NB4 (cell line): ENCODE data around the gene PLXNC1.

Experiments used
- DNase-seq: peaks from one replicate; pipeline ENCODE4 v3.0.0; 2010; ENCODE audit warnings: low read depth
- H3K4me3 ChIP-seq: one replicate; pipeline ENCODE4 v1.5.1; 2011; ENCODE audit warnings: mild to moderate bottlenecking, low read depth, low read length, moderate library complexity
- CTCF ChIP-seq: IDR thresholded peaks from one replicate; pipeline ENCODE4 v1.5.1; 2012; ENCODE audit warnings: low read depth, low read length
- MAX ChIP-seq: IDR thresholded peaks from 2 replicates; pipeline ENCODE4 v1.6.1; 2011; ENCODE audit warnings: low read depth, low read length
- MYC ChIP-seq: IDR thresholded peaks from 2 replicates; pipeline ENCODE4 v1.6.1; 2011; ENCODE audit warnings: low read depth, low read length
- POLR2A ChIP-seq: IDR thresholded peaks from 2 replicates; pipeline ENCODE4 v1.6.1; 2011; ENCODE audit warnings: mild to moderate bottlenecking; ENCODE audit not compliant: insufficient read length; ENCODE audit errors: extremely low read depth

Gene PLXNC1

GRCh38 chr12:94271351-94271750, 123.0 kb downstream of the PLXNC1 start:
- DNase-seq, result no peak
- no peak for TF ChIP-seq POLR2A
- TF ChIP-seq CTCF, result no peak
- no peak for TF ChIP-seq MAX
- TF ChIP-seq MYC, result no peak
- no peak overlapping the region for H3K4me3 ChIP-seq

- TF ChIP-seq CTCF (no peak), MYC (no peak), MAX (no peak), POLR2A (no peak)
- H3K4me3 ChIP-seq, result no peak overlapping the region
- peak; percentile 40 for DNase-seq
Observed at GRCh38 chr12:94272280-94272679, 123.9 kb downstream of the PLXNC1 start.

GRCh38 chr12:94273272-94273671, 124.9 kb downstream of the PLXNC1 start:
- no peak for TF ChIP-seq MYC
- TF ChIP-seq POLR2A, result no peak
- TF ChIP-seq MAX, result no peak
- TF ChIP-seq CTCF, result no peak
- no peak overlapping the region for H3K4me3 ChIP-seq
- DNase-seq, result no peak

GRCh38 chr12:94276725-94277124, 128.3 kb downstream of the PLXNC1 start:
- H3K4me3 ChIP-seq, result no peak overlapping the region
- DNase-seq, result no peak
- TF ChIP-seq CTCF (no peak), MAX (no peak), MYC (no peak), POLR2A (no peak)

GRCh38 chr12:94277426-94278000, 129.1 kb downstream of the PLXNC1 start:
- no peak for DNase-seq
- H3K4me3 ChIP-seq, result no peak overlapping the region
- TF ChIP-seq POLR2A, result no peak
- no peak for TF ChIP-seq MAX
- TF ChIP-seq CTCF, result no peak
- TF ChIP-seq MYC, result no peak

GRCh38 chr12:94280063-94280462, 131.7 kb downstream of the PLXNC1 start:
- H3K4me3 ChIP-seq, result no peak overlapping the region
- DNase-seq, result peak; percentile 73
- TF ChIP-seq MAX, result no peak
- no peak for TF ChIP-seq CTCF
- TF ChIP-seq MYC, result no peak
- no peak for TF ChIP-seq POLR2A
